ENCODE results near the gene SNRNP200.

The SNRNP200 gene

GRCh38 chr2:96305091-96305978, at the start of gene SNRNP200:
TSS of gene SNRNP200 (minus strand) at chr2:96305546. CDS start at chr2:96305437, 109 bp downstream.
- DNase-seq: peak; percentile 86

- DNase-seq: no peak
These were observed 49.1 kb upstream of the SNRNP200 start for GRCh38 chr2:96354492-96354891.

GRCh38 chr2:96353606-96354101, 48.3 kb upstream of the SNRNP200 start:
- DNase-seq: no peak

GRCh38 chr2:96353032-96353561, 47.8 kb upstream of the SNRNP200 start:
- no peak for DNase-seq

- DNase-seq: no peak
These were observed 42.0 kb upstream of the SNRNP200 start for GRCh38 chr2:96347395-96347794.

- DNase-seq: no peak
These were observed 40.6 kb upstream of the SNRNP200 start for GRCh38 chr2:96345868-96346462.

- DNase-seq: no peak
These were observed 40.1 kb upstream of the SNRNP200 start for GRCh38 chr2:96345438-96345837.

GRCh38 chr2:96344011-96344410, 38.7 kb upstream of the SNRNP200 start:
- DNase-seq: no peak

- no peak for DNase-seq
These were observed 36.7 kb upstream of the SNRNP200 start for GRCh38 chr2:96342085-96342484.

GRCh38 chr2:96341641-96342040, 36.3 kb upstream of the SNRNP200 start:
- DNase-seq: no peak

- no peak for DNase-seq
These were observed 35.4 kb upstream of the SNRNP200 start for GRCh38 chr2:96340493-96341414.

GRCh38 chr2:96336873-96337272, 31.5 kb upstream of the SNRNP200 start:
- DNase-seq: no peak

- DNase-seq: no peak
These were observed 30.9 kb upstream of the SNRNP200 start for GRCh38 chr2:96336104-96336775.

- no peak for DNase-seq
These were observed 28.4 kb upstream of the SNRNP200 start for GRCh38 chr2:96333708-96334107.

GRCh38 chr2:96330407-96330806, 25.1 kb upstream of the SNRNP200 start:
- DNase-seq: no peak

- no peak for DNase-seq
These were observed 24.5 kb upstream of the SNRNP200 start for GRCh38 chr2:96329874-96330273.

- no peak for DNase-seq
These were observed 24.1 kb upstream of the SNRNP200 start for GRCh38 chr2:96329456-96329855.

GRCh38 chr2:96326990-96327820, 21.9 kb upstream of the SNRNP200 start:
- DNase-seq: no peak

GRCh38 chr2:96326564-96326963, 21.2 kb upstream of the SNRNP200 start:
- no peak for DNase-seq

GRCh38 chr2:96325884-96326255, 20.5 kb upstream of the SNRNP200 start:
- peak; percentile 17 for DNase-seq
